GM21723 (cell line): ENCODE data around the gene VEPH1.

Experiments
- ATAC-seq: cut with Tn5 transposase; IDR thresholded peaks from one replicate; pipeline ENCODE4 v1.9.1; 2021; ENCODE audit warnings: mild to moderate bottlenecking, moderate library complexity; ENCODE audit not compliant: unreplicated experiment

VEPH1 gene

GRCh38 chr3:157276801-157277200, 226.4 kb downstream of the VEPH1 start:
- ATAC-seq, result no peak

GRCh38 chr3:157275832-157276231, 227.4 kb downstream of the VEPH1 start:
- ATAC-seq, result no peak

GRCh38 chr3:157274644-157275137, 228.5 kb downstream of the VEPH1 start:
- no peak for ATAC-seq

DNA sequence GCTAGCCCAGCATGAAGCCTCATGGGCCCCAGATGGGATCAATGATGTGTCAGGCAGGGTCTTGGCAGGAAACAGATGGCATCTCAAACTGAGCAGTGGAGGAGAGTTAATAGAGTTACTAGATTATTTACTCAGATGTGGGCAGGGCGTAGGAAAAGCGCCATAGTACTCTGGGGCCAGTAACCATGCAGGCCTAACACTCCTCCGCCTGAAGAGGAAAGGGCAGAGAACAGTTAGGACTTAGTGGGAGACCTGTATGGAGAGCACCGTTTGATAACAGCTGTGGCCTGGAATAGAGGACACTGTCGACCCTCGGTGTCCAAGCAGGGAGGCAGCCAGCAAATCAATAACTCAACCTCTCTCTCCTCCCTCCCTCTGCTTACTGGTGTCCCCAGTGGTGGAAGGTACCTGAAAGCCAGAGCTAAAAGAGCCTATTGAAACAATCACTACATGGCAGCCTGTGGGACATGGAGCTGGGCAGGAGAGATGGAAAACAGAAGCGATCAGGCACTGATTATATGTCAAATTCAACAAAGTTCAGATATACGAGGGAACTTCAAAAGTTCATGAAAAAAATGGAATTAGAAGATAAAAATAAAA, 231.8 kb downstream of the VEPH1 start:
- ATAC-seq, result no peak

GRCh38 chr3:157268026-157268425, 235.2 kb downstream of the VEPH1 start:
- ATAC-seq, result no peak

DNA sequence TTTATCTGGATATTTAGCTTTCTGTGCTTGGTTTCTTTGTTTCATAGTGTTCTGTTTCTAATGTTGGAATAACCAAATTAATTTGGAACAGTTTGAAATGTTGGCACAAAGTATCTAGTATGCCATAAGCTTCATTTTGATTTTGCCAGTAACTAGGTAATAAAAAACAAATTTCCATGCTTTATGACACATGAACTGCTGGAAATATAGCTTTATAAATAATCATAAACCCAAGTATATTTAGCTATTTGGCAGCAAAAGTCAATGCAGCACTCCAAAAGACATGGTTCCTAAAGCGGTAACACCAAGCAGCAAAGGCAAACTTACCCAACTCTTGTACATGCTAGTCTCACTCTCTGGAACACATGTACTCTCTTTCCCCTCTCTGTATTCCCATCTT, 237.3 kb downstream of the VEPH1 start:
- ATAC-seq, result no peak

DNA sequence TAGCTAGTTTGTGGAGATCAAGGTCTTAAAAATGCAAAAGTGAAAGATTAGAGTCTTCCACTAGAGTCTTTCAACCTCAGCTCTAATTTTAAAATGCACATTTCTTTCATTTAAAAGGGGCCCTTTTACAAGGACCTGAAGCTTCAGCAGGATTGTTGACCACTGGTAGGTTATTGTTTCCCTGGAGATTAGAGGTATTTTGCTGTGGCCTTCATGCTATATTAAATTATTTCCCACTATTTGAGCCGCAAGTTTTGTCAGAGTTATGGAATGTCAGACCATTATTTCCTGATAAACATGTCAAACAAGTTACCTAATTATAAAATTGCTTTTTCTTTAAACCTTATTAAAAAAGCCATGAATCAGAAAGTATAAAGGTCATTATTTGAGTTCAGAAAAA, 240.2 kb downstream of the VEPH1 start:
- no peak for ATAC-seq

- no peak for ATAC-seq
Observed at GRCh38 chr3:157261000-157261399, 242.2 kb downstream of the VEPH1 start.

DNA sequence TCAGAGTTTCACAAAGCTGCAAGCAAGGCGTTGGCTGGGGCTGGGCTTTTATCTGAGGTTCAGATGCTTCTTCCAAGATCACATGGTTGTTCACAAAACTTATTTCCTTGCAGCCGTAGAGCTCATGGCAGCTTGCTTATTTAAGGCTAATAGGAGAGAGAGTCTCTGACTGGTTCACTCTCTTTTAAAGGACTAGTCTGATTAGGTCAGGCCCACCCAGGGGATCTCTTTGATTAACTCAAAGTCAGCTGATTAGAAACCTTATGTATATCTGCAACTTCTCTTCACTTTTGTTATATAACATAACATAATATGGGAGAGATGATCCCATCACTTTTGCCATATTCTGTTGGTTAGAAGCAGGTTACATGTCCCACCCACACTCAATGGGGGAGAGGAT, 243.4 kb downstream of the VEPH1 start:
- no peak for ATAC-seq

DNA sequence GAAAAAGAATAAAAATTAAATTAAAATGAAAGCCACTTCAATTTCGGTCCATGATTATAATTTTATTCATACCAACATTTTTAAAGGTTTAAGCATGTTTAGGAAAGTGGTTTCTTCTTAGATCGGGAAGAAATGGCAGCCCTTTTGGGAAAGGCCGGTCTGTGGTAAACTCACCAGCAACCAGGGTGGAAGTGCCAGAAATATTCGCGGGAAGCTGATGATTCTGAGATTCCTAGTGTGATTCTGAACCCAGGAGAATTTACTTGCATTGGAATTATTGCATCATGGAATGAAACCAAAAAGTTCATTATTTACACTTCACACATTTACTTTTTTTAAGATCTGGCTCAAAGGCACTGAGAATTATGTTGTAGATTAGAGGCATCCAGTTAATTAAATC, 246.1 kb downstream of the VEPH1 start:
- ATAC-seq, result no peak

GRCh38 chr3:157255797-157256196, 247.4 kb downstream of the VEPH1 start:
- ATAC-seq, result no peak

- no peak for ATAC-seq
Observed at GRCh38 chr3:157251685-157252084, 251.5 kb downstream of the VEPH1 start.

DNA sequence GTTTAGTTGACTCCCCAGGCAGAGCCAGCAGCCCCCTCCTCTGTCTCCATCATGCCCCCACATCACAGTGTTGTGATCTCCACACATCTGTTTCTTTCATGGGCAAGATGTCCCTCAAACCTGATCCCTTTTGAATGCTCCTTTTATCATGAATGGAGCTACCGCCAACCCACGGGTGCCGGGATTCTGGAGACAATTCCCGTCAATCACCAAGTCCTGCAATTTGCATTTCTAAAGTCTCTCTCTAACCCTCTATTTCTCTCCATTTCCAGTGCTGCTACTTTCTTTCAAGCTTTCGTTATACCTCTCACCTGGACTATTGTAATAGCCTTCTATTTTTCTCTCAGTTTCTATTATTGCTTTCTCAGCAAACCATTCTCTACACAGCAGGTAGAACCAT, 253.6 kb downstream of the VEPH1 start:
- ATAC-seq, result no peak

DNA sequence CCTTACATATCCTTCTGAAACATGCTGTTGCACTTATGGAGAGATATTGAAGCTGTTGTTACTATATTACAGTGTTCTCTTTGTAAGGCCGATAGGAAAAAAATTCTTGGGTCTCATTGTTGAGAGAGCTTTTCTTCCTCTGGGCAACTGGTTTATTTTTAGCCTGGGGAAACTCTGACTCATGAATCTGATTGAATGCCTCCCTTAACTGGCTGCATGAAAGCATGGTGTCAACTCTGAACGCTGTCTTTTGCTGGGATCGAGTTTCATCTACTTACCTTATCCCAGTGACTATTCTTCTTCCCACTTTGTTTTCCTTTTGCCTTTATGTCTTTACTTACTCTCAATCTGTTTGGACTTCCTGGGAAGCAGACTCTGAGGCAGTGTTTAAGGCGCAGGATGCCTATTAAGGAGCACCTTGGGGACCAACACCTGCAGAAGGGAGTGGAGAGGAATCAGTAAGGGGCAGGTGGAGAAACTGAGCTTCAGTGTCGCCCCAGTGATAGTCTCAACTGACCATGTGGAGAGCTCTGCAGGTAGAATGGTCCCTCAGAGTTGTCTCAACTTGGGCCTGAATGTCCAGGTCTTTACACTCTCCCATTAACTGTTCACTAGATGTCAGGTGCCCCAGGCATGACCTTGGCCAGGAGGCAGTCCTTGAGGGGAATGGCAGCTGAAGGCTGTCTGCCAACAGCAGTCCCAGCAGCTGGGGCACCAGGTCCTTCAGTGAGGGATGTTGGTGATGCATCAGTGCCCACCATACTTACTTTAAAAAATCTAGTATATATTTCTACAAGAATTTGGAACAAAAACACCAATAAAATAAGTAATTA, 254.4 kb downstream of the VEPH1 start:
- ATAC-seq, result no peak

DNA sequence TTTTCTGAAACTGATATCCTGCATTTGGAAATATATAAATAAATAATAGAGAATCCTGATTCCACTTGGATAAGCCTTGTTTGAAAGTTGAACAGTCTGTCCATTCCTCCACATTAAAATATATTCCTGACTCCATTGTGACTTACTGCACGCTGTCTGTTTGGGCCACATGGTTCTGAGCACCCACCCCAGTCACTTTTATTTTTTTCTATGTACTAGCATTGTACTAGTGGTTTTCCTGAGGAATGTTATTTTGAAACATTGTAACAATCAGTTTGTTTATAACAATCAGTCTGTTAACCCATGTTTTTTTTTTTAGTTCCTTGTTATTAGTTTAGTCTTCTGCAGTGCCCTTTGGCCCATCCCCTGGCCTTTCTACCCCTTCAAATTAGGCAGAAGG, 255.8 kb downstream of the VEPH1 start:
- ATAC-seq, result no peak

- ATAC-seq, result no peak
Observed at GRCh38 chr3:157242836-157243235, 260.4 kb downstream of the VEPH1 start.

- ATAC-seq, result no peak
Observed at GRCh38 chr3:157241599-157241998, 261.6 kb downstream of the VEPH1 start.

GRCh38 chr3:157240408-157240807, 262.8 kb downstream of the VEPH1 start:
- ATAC-seq, result no peak

DNA sequence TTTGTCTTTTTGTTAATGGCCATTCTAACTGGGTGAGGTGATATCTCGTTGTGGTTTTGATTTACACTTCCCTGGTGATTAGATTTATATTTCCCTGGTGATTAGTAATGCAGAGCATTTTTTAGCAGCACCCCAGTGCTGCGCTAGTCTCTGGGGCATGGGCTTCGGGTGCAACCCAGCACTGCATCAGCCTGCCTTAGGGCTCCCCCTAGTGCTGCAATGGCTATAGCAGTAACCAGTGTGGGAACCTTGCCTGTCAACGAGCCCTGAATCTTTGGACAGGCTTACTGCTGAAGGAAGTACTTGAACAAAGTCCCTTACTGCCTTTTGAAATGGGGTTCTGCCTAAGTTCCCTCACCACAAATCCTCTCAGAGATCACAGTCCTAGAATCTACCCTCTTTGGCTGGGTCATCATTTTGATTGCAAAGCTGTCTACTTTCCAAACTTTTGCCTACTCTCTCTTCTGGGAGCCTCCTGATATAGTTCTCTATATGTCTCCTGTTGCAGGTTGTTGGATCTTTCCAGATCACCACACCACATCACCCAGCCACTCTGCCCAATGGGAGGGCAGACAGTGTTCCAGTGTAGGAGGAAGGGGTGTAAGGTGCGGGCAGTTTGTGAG, 264.0 kb downstream of the VEPH1 start:
- peak; percentile 100 for ATAC-seq

DNA sequence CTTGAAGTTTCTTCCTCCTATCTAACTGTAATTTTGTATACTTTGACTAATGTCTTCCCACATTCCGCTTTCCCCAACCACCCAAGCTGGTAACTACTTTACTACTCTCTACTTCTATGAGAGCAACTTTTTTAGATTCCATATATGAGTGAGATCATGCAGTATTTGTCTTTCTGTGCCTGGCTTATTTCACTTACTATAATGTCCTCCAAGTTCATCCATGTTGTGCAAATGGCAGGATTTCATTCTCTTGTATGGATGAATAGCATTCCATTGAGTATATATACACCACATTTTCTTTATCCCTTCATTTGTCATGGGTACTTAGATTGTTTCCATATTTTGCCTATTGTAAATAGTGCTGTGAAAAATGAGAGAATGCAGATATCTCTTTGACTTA, 264.8 kb downstream of the VEPH1 start:
- ATAC-seq, result no peak

- ATAC-seq, result no peak
Observed at GRCh38 chr3:157237886-157238285, 265.3 kb downstream of the VEPH1 start.

- no peak for ATAC-seq
Observed at GRCh38 chr3:157235291-157235690, 267.9 kb downstream of the VEPH1 start.
